HepG2 (cell line): ENCODE results near the gene KIF26B.

Experiments
- ASH2L ChIP-seq: fragments of 300-600, 200-600 bp; sonication (generic); IDR thresholded peaks from 2 replicates; pipeline ENCODE4 v1.7.0; 2017; ENCODE audit warnings: low read depth, mild to moderate bottlenecking, moderate library complexity, mixed read lengths, low read length; ENCODE audit not compliant: insufficient read length
- CHD2 ChIP-seq: IDR thresholded peaks from 2 replicates; pipeline ENCODE4 v1.6.1; 2011; ENCODE audit warnings: low read depth, low read length, improper control_type of control experiment
- CTCF ChIP-seq: sonication (generic); formaldehyde crosslinking; IDR thresholded peaks from 2 replicates; pipeline ENCODE4 v1.5.0; 2020; ENCODE audit warnings: mild to moderate bottlenecking, missing genetic modification reagents, moderate library complexity
- FOXA1 ChIP-seq, 2 experiments: fragments of 450-650 bp in 1 of 2; sonication (generic) in 1 of 2; formaldehyde crosslinking in 1 of 2; IDR thresholded peaks; 2 replicates each; pipeline versions ENCODE4 v1.4.0 to v1.6.1; 2016 to 2020; ENCODE audit warnings: missing genetic modification reagents in 1 of 2
- FOXO1 ChIP-seq: sonication (generic); formaldehyde crosslinking; IDR thresholded peaks from 2 replicates; pipeline ENCODE4 v1.4.0; 2020; ENCODE audit warnings: missing genetic modification reagents
- KDM5B ChIP-seq: sonication (generic); formaldehyde crosslinking; IDR thresholded peaks from 2 replicates; pipeline ENCODE4 v1.4.0; 2020; ENCODE audit warnings: missing genetic modification reagents, mild to moderate bottlenecking, borderline replicate concordance
- THAP9 ChIP-seq: sonication (generic); formaldehyde crosslinking; IDR thresholded peaks from 2 replicates; pipeline ENCODE4; 2020; ENCODE audit warnings: missing genetic modification reagents, mild to moderate bottlenecking, borderline replicate concordance
- WIZ ChIP-seq: sonication (generic); formaldehyde crosslinking; IDR thresholded peaks from 2 replicates; pipeline ENCODE4 v1.5.1; 2020; ENCODE audit warnings: mild to moderate bottlenecking, missing genetic modification reagents
- ZNF274 ChIP-seq: sonication (generic); formaldehyde crosslinking; IDR thresholded peaks from 2 replicates; pipeline ENCODE4 v1.5.1; 2020; ENCODE audit warnings: mild to moderate bottlenecking, missing genetic modification reagents
- ZNF557 ChIP-seq: sonication (generic); formaldehyde crosslinking; IDR thresholded peaks from 2 replicates; pipeline ENCODE4 v1.4.0; 2020; ENCODE audit warnings: missing genetic modification reagents
- ZNF646 ChIP-seq: sonication (generic); formaldehyde crosslinking; IDR thresholded peaks from 2 replicates; pipeline ENCODE4 v1.9.0; 2021; ENCODE audit warnings: mild to moderate bottlenecking, missing genetic modification reagents
- TF ChIP-seq, protein P1 (sequence below): sonication (generic); formaldehyde crosslinking; IDR thresholded peaks from 2 replicates; pipeline ENCODE4 v1.5.1; 2020; ENCODE audit warnings: mild to moderate bottlenecking, moderate library complexity, missing genetic modification reagents
- TF ChIP-seq, protein P2 (sequence below): sonication (generic); formaldehyde crosslinking; IDR thresholded peaks from 2 replicates; pipeline ENCODE4 v1.4.0; 2020; ENCODE audit warnings: missing genetic modification reagents
- TF ChIP-seq, protein P3 (sequence below): sonication (generic); formaldehyde crosslinking; IDR thresholded peaks from 2 replicates; pipeline ENCODE4 v1.5.0; 2020; ENCODE audit warnings: missing genetic modification reagents

GRCh38 chr1:245334827-245335490 lies 180.2 kb downstream of the KIF26B start:
- TF ChIP-seq THAP9 (CRISPR knock-in tag) (no peak), CTCF (no peak), ASH2L (no peak), CHD2 (no peak), ZNF274 (CRISPR knock-in tag) (no peak), FOXA1 (IDR thresholded peaks at IDR 0.05) (no peak), FOXA1 (CRISPR knock-in tag; IDR thresholded peaks at IDR 0.05) (no peak), FOXO1 (CRISPR knock-in tag) (no peak), WIZ (CRISPR knock-in tag) (no peak), KDM5B (CRISPR knock-in tag) (no peak), ZNF557 (no peak), ZNF646 (CRISPR knock-in tag) (no peak)
- TF ChIP-seq, protein P1, sequence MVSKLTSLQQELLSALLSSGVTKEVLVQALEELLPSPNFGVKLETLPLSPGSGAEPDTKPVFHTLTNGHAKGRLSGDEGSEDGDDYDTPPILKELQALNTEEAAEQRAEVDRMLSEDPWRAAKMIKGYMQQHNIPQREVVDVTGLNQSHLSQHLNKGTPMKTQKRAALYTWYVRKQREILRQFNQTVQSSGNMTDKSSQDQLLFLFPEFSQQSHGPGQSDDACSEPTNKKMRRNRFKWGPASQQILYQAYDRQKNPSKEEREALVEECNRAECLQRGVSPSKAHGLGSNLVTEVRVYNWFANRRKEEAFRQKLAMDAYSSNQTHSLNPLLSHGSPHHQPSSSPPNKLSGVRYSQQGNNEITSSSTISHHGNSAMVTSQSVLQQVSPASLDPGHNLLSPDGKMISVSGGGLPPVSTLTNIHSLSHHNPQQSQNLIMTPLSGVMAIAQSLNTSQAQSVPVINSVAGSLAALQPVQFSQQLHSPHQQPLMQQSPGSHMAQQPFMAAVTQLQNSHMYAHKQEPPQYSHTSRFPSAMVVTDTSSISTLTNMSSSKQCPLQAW (CRISPR knock-in tag) = no peak
- TF ChIP-seq, protein P2, sequence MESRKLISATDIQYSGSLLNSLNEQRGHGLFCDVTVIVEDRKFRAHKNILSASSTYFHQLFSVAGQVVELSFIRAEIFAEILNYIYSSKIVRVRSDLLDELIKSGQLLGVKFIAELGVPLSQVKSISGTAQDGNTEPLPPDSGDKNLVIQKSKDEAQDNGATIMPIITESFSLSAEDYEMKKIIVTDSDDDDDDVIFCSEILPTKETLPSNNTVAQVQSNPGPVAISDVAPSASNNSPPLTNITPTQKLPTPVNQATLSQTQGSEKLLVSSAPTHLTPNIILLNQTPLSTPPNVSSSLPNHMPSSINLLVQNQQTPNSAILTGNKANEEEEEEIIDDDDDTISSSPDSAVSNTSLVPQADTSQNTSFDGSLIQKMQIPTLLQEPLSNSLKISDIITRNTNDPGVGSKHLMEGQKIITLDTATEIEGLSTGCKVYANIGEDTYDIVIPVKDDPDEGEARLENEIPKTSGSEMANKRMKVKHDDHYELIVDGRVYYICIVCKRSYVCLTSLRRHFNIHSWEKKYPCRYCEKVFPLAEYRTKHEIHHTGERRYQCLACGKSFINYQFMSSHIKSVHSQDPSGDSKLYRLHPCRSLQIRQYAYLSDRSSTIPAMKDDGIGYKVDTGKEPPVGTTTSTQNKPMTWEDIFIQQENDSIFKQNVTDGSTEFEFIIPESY (CRISPR knock-in tag) = no peak
- TF ChIP-seq, protein P3, sequence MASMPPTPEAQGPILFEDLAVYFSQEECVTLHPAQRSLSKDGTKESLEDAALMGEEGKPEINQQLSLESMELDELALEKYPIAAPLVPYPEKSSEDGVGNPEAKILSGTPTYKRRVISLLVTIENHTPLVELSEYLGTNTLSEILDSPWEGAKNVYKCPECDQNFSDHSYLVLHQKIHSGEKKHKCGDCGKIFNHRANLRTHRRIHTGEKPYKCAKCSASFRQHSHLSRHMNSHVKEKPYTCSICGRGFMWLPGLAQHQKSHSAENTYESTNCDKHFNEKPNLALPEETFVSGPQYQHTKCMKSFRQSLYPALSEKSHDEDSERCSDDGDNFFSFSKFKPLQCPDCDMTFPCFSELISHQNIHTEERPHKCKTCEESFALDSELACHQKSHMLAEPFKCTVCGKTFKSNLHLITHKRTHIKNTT (CRISPR knock-in tag) = no peak
